CD4-positive, alpha-beta T cell treated with Interleukin-21 for 1 hour (primary cell): ENCODE measurements around the gene HES3.

Experiments used
- DNase-seq: peaks from one replicate; pipeline ENCODE4 v3.0.0-alpha.2; 2020

The HES3 gene

GRCh38 chr1:6265151-6265550 lies 21.2 kb downstream of the HES3 start:
- no peak for DNase-seq

DNA sequence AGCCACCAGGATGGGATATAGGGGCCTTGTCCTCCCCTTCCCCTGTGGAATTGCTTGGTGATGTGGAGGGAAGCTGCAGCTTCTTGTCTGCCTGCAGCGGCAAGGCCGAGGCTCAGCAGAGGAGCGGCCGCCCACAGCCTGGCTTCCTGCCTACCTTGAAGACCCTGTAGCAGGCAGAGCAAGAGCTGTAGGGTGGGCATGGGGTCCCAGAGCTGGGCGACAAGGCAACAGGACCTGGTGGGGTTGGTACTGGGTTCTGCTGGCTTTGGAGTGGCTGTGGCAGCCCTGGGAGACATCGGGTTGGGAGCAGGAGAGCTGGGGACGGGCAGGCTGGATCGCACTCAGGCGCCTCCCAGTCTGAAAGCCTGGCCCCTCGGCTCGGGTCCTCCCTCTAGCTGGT lies 22.7 kb downstream of the HES3 start:
- DNase-seq = no peak

GRCh38 chr1:6267686-6268322 lies 23.8 kb downstream of the HES3 start:
- no peak for DNase-seq

GRCh38 chr1:6268415-6268814 lies 24.4 kb downstream of the HES3 start:
- no peak for DNase-seq

GRCh38 chr1:6269296-6269695 lies 25.3 kb downstream of the HES3 start:
- DNase-seq = no peak

DNA sequence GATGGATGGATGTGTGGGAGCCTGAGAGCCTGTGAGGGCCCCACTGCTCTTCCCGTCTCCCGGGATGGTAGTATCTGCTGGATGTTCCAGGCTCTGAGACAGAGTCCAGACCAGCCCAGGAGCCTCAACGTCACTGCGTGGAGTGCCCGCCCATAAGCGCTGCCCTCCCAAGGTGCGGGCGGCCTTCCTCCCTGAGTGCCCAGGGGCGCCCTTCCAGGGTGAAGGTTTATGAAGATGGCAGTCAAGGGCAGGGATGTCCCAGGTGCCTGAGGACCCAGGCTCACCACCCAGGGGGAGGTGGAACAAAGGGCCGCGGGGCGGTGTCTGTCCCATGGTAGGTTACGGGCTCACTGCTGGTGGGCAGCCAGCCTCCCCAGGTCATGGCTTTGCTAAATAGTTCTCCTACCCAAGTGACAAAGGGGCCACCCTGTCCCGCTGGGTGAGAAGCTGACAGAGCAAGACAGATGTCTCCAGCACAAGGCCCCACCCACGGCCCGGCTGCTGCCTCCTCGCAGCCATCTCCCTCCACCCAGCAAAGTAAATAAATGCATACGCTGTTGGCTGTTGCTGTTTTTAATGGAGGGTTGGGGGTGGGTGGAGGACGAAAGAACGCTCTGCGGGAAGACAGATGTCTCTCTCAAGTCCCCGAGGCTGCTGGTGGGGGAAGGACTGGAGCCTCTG lies 25.9 kb downstream of the HES3 start:
- DNase-seq = no peak

GRCh38 chr1:6270401-6270800 lies 26.4 kb downstream of the HES3 start:
- no peak for DNase-seq

- DNase-seq = no peak
Measured at GRCh38 chr1:6271006-6271405, 27.0 kb downstream of the HES3 start.

GRCh38 chr1:6271554-6271953 lies 27.6 kb downstream of the HES3 start:
- no peak for DNase-seq

GRCh38 chr1:6272452-6272851 lies 28.5 kb downstream of the HES3 start:
- no peak for DNase-seq

DNA sequence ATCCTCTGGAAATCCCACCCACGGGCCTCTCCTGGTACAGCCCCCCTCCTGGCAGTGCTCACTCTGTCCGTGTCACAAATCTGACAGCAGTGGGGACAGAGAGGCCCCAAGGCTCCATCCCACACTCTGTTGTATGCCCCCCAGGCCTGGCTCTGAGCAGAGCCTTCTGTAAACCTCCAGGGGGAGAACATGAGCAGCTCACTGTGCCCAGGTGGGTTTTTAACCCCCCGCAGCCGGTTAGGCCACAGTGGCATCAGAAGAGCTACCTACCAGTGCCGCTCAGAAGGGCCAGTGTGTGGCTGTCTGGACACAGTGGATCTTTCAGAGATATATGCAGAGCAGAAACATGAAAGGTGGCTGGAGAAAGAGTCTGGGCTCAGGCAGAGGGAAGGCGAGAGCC lies 28.9 kb downstream of the HES3 start:
- DNase-seq = no peak

DNA sequence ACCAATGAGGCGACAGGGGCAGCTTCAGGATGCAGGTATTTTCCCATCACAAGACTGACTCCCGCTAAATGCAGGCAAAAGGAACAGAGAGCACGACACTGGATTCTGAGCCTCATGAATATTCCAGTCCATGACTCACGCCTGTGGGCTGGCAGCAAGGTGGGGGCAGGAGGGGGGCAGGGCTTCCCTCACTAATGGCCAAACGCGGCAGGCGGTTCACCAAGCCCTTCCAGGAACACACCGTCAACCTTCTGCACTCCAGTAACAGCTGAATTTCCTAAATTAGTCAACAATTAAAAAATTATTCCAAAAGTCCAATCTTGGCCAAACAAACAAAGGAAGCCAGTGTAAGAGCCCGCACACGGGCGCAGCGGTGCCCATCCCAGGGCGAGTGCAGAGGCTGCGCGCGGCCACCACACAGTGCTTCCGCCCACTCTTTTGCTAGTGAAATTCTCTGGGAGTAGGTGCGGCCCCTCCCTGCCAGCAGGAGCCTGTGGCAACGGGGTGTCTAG lies 29.5 kb downstream of the HES3 start:
- no peak for DNase-seq

GRCh38 chr1:6274102-6274501 lies 30.1 kb downstream of the HES3 start:
- no peak for DNase-seq

DNA sequence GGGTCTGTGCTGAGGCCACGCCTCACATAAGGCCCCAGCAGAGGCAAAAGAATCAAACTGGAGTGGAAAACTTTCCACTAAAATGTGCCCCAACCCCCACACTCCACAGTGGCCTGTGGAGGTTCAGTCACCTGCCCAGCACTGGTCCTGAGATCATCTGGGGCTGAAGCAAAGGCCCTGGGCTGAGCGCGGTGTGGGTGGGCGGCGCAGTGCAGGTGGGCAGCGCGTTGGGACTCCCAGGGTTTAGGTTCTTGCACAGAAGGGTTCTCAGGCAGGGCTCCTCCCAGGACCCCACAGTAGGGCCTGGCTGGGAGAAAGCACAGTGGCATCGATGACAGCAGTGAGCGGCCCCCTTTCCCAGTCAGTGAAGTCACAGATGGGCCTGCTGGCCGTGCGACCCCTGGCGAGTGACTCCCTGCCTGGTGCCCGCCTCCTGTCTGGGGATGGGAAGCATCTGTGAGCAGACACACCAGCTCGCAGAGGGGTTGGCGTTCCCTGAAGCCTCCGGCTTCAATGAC lies 30.7 kb downstream of the HES3 start:
- DNase-seq = no peak

GRCh38 chr1:6275826-6276782 lies 32.1 kb downstream of the HES3 start:
- DNase-seq = no peak

DNA sequence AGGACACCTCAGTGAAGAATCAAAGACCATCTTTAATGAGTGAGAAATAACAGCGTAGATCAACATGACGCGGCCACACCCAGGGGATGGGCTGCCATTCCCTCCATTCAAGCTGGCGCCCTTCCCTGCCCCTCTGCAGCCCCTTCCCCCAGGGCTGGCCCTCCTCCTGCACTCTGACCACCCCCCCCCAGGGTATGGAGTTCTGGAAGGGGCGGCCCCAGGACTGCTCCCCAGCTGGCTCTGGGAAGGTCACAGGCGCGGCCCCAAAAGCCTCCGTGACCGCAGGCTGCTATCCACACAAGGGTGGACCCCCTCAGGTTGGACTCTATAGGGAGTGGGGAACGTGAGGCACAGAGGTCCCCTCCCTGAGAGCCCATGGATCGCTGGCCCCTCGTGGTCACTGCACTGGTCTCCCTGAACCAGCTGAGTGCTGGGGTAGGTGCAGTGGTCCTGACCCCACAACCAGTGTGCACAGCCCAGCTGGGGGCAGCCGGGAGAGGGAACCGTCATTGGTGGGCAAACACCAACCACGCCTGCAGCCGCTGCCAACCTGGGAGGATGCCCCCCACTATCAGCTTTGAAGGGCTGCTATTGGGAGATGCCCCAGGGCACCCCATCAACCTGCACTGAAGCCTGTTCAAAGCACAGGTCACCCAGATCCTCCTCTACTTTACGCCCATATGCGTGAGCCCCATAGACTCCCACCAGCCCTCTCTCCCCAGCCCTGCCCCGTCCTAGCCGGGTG lies 33.0 kb downstream of the HES3 start:
- DNase-seq = no peak

DNA sequence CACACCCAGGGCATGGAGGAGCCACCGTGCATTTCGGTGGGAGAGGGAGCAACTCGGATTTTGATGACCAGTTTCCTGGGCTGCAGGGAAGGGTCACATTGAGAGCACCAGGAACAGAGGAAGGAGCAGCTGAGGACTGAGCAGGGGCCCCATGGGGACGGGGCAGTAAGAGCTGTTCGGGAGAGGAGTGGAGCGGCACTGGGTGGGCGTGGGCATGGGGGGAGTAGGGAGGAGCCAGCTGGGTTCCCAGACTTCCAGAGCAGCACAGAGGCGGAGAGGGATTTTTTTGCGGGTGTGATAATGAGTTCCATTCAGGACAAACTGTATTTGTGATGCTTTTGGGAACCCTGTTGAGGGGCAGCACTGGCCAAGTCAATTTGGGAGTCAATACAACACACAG lies 34.3 kb downstream of the HES3 start:
- DNase-seq = no peak

DNA sequence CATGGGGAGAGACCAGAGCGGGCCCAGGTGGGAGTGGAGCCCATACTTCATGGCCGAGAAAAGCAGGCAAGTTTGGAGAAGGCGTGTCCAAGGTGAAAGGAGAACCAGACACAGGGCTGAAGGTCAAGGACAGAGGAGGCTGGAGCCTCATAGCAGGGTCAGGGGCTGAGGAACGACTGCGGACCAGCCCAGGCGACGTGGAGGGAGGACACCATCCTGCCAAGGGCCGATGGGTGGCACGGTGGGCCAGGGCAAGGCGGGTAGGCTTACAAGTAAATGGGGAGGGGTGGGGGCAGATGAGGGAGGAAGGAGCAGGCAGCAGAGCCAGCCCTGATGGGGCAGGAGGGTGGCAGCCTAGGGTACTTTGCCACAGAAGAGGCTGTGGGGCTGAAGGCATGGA lies 35.1 kb downstream of the HES3 start:
- no peak for DNase-seq

GRCh38 chr1:6279613-6280383 lies 35.8 kb downstream of the HES3 start:
- no peak for DNase-seq

GRCh38 chr1:6280761-6281451 lies 36.9 kb downstream of the HES3 start:
- DNase-seq = no peak
